Right atrium auricular region (tissue), 2 donors: ENCODE data around the gene BHLHA9. TPM values are rescaled to one million over a fixed set of nuclear protein-coding genes. Genes with fewer than 3 reads are reported as not detected.

Experiments used
- DNase-seq: peaks from one replicate; pipeline ENCODE4 v3.0.0-alpha.2; 2019; ENCODE audit warnings: low spot score
- H3K27ac ChIP-seq, 2 donors: fragments of 200-600 bp; sonication (generic); 1 replicate in 1 of 2; 2 replicates in 1 of 2; pipeline ENCODE4 v1.5.1; 2016 to 2019
- H3K27me3 ChIP-seq, 2 donors: fragments of 200-600 bp; sonication (generic); one replicate each; pipeline versions ENCODE4 v1.5.1 to v1.6.0; 2017 to 2019
- H3K36me3 ChIP-seq: fragments of 200-600 bp; sonication (generic); one replicate; pipeline ENCODE4 v1.5.1; 2016
- H3K4me1 ChIP-seq, 2 donors: fragments of 200-600 bp; sonication (generic); one replicate each; pipeline versions ENCODE4 v1.5.1 to v1.6.0; 2017 to 2019
- H3K4me3 ChIP-seq, 2 donors: fragments of 200-600 bp; sonication (generic); 1 replicate in 1 of 2; 2 replicates in 1 of 2; pipeline ENCODE4 v1.5.1; 2017 to 2019; ENCODE audit warnings: mild to moderate bottlenecking in 1 of 2, moderate library complexity in 1 of 2
- H3K9me3 ChIP-seq, 2 donors: fragments of 200-600 bp; sonication (generic); one replicate each; pipeline ENCODE4 v1.5.1; 2019
- total RNA-seq, 2 donors: library from RNA; depleted of rRNA; stranded (reverse); fragments of >200 nt; gene quantifications; one replicate each; pipeline ENCODE4 v1.1.0, GENCODE V29; 2016
- TF ChIP-seq, protein P1 (sequence below), 2 donors: fragments of 200-600 bp; sonication (generic); IDR thresholded peaks; one replicate each; pipeline ENCODE4 v1.5.1; 2019; ENCODE audit warnings: antibody characterized with exemption in 2 of 2

Gene BHLHA9
- total RNA-seq, 2 donors from 2014 or later: not detected

DNA sequence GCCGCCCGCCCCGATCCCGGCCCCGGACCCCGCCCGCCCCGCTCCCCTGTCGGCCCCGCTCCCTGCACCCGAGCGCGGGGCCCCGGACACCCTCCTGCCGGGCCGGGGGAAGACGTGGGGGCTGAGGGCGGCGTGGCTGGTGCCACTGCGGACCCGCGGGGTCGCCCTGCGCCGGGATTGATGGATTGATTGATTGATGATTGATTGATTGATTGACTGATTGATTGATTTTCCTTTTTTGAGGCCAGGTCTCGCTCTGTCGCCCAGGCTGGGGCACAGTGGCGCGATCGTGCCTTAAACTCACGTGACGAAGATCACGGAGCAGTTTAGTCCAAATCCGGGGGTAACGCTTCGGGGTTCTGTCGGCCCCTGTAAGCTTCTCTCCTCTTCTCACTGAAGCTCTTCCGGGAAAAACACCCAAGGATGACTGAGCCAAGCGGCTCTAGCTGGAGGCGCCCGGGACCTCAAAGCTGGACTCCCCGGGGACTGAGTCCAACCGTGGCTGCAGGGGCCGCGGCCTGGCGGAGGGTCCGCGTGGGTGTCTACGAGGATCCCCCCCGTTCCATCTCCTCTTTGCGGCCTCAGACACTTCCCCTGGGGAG lies 40.2 kb upstream of the BHLHA9 start:
- H3K4me1 ChIP-seq: peaks cover 0 to 24% of the 10 kb centered on the region in 2 donors
- TF ChIP-seq, protein P1, sequence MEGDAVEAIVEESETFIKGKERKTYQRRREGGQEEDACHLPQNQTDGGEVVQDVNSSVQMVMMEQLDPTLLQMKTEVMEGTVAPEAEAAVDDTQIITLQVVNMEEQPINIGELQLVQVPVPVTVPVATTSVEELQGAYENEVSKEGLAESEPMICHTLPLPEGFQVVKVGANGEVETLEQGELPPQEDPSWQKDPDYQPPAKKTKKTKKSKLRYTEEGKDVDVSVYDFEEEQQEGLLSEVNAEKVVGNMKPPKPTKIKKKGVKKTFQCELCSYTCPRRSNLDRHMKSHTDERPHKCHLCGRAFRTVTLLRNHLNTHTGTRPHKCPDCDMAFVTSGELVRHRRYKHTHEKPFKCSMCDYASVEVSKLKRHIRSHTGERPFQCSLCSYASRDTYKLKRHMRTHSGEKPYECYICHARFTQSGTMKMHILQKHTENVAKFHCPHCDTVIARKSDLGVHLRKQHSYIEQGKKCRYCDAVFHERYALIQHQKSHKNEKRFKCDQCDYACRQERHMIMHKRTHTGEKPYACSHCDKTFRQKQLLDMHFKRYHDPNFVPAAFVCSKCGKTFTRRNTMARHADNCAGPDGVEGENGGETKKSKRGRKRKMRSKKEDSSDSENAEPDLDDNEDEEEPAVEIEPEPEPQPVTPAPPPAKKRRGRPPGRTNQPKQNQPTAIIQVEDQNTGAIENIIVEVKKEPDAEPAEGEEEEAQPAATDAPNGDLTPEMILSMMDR (IDR thresholded peaks at IDR 0.05): no peak
- H3K27me3 ChIP-seq: peaks cover 3 to 22% of the 10 kb centered on the region in 2 donors
- DNase-seq: no peak
- no peaks in the 10 kb centered on the region for H3K36me3 ChIP-seq
- H3K9me3 ChIP-seq: no peaks in the 10 kb centered on the region
- no peak overlapping the region for H3K27ac ChIP-seq
- peak overlapping the region; percentile 30 to 57 for H3K4me3 ChIP-seq

DNA sequence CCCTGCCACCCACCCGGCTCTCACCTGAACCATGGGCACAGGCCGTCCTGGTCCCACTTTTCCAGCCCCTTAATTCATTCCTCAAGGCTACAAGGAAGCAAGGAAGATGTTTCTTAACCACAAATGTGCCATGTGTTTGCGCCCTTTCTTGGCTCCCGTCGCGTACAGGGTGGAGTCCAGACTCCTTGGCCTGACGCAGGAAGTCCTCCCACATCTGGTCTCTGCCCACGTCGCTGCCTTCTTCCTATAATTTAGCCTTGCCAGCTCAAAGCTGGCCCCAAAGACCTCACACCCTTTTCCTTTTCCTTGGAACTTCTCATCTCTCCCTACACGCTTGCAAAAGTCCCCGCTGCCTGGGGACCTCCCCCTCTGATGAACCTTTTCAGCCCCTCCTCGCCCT lies 38.8 kb upstream of the BHLHA9 start:
- H3K9me3 ChIP-seq: no peaks in the 10 kb centered on the region
- no peaks in the 10 kb centered on the region for H3K36me3 ChIP-seq
- DNase-seq: peak; percentile 67
- peaks cover 0 to 24% of the 10 kb centered on the region in 2 donors for H3K4me1 ChIP-seq
- H3K4me3 ChIP-seq: no peak overlapping the region
- peak overlapping the region in 1 of 2 donors; percentile 25 for H3K27ac ChIP-seq
- TF ChIP-seq, protein P1 (IDR thresholded peaks at IDR 0.05): no peak
- peaks cover 3 to 22% of the 10 kb centered on the region in 2 donors for H3K27me3 ChIP-seq

DNA sequence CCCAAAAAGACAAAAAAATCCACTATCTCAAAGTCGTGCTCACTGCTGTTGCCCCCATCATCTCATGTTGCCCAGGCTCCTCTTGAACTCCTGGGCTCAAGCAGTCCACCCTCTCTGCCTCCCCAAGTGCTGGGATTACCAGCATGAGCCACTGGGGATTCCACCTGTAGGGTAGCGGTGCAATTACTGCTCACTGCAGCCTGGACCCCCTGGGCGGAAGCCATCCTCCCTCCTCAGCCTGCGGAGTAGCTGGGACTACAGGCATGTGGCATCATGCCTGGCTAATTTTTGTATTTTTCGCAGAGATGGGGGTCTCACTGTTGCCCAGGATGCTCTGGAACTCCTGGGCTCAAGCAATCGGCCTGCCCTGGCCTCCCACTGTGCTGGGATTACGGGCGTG lies 37.9 kb upstream of the BHLHA9 start:
- Histone ChIP-seq H3K9me3 (no peaks in the 10 kb centered on the region), H3K4me3 (no peak overlapping the region), H3K36me3 (no peaks in the 10 kb centered on the region), H3K27me3 (peaks cover 3 to 22% of the 10 kb centered on the region in 2 donors), H3K27ac (no peak overlapping the region), H3K4me1 (peaks cover 0 to 24% of the 10 kb centered on the region in 2 donors)
- no peak for DNase-seq
- TF ChIP-seq, protein P1 (IDR thresholded peaks at IDR 0.05): no peak

DNA sequence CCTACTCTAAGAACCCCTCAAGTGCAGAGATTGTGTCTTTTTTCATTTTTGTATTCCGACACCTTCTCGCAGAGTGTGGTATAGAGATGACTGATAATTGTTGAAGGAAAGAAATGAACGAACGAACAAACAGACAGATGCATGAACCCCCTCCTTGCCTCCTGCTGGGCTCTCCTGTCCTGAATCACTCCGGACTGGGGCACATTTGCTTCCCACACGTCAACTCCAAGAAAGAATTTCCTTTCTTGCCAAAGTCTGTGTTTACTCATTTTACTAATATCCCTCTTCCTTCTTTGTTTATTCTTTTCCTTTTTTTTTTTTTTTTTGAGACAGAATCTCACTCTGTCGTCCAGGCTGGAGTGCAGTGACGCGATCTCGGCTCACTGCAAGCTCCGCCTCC lies 37.5 kb upstream of the BHLHA9 start:
- H3K4me3 ChIP-seq: no peak overlapping the region
- no peak for DNase-seq
- TF ChIP-seq, protein P1 (IDR thresholded peaks at IDR 0.05): no peak
- H3K27me3 ChIP-seq: peaks cover 3 to 22% of the 10 kb centered on the region in 2 donors
- no peaks in the 10 kb centered on the region for H3K9me3 ChIP-seq
- peaks cover 0 to 24% of the 10 kb centered on the region in 2 donors for H3K4me1 ChIP-seq
- no peaks in the 10 kb centered on the region for H3K36me3 ChIP-seq
- H3K27ac ChIP-seq: no peak overlapping the region

DNA sequence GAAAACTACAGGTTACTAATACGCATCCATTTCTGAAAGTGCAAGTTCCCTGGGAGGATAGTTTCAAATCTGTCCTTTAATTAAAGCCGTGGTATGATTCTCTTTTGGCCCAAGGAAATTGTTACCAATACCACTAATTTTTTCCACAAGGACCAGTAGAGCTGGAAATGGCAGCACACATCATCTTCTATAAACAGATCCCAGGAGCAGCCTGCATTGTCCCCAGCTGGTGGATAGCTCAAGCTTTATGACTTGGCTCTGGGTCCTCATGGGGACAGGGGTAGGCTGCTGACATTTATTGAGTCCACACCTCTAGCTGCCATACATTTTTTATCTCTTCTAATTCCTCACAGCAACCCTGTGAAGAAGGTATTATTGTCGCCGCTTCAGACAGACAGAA lies 35.8 kb upstream of the BHLHA9 start:
- peaks cover 3 to 12% of the 10 kb centered on the region in 2 donors for H3K27me3 ChIP-seq
- TF ChIP-seq, protein P1 (IDR thresholded peaks at IDR 0.05): no peak
- DNase-seq: no peak

DNA sequence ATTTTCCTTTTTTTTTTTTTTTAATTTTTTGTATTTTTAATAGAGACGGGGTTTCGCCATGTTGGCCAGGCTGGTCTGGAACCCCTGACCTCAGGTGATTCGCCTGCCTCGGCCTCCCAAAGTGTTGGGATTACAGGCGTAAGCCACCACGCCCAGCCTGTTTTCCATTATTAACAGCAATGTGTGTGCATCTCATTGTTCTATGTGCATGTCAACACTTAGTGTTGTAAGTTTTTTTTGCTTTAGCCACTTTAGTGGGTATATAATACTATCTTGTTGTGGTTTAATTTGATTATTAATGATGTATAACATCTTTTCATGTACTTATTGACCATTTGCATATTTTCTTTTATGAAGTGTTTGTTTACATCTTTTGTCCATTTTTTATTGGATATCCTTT lies 32.8 kb upstream of the BHLHA9 start:
- no peak for DNase-seq
- no peak overlapping the region for H3K27ac ChIP-seq

More for the DNA sequence above, 35.8 kb upstream of the BHLHA9 start:
- no peak overlapping the region for H3K4me3 ChIP-seq
- peak overlapping the region in 1 of 2 donors; percentile 16 for H3K27ac ChIP-seq
- H3K9me3 ChIP-seq: no peaks in the 10 kb centered on the region
- H3K36me3 ChIP-seq: no peaks in the 10 kb centered on the region
- peaks cover 0 to 10% of the 10 kb centered on the region in 2 donors for H3K4me1 ChIP-seq

More for the DNA sequence above, 32.8 kb upstream of the BHLHA9 start:
- TF ChIP-seq, protein P1 (IDR thresholded peaks at IDR 0.05): no peak
- no peaks in the 10 kb centered on the region for H3K4me1 ChIP-seq
- no peaks in the 10 kb centered on the region for H3K36me3 ChIP-seq
- no peaks in the 10 kb centered on the region for H3K9me3 ChIP-seq
- no peaks in the 10 kb centered on the region for H3K27me3 ChIP-seq
- H3K4me3 ChIP-seq: no peak overlapping the region
